T-cell (primary cell): Measurements from ENCODE around the gene TMEM59. TPM values are rescaled to one million over a fixed set of nuclear protein-coding genes. Genes with fewer than 3 reads are reported as not detected.
"Not testable (repeated sequence)": the region's sequence is repeated elsewhere in the genome, so short reads cannot be mapped to it uniquely, and the experiment has no call there.

Experiments used
- ATAC-seq, 4 experiments: fragments of 200-7000 bp in 3 of 4; fragments of 150-1000 bp in 1 of 4; cut with Tn5 transposase; replicated peaks in 1 of 4; 1 replicate in 3 of 4; 2 replicates in 1 of 4; pipeline ENCODE4 v1.10.0; 2021; ENCODE audit warnings: moderate library complexity in 3 of 4, mild to moderate bottlenecking in 2 of 4, moderate number of reproducible peaks in 1 of 4
- CTCF ChIA-PET, 2 donors: fragments of 300-600 bp; sonication (Branson Sonifier 250); formaldehyde crosslinking; loops; one replicate each; lab custom pipeline; 2022; ENCODE audit warnings: antibody characterized with exemption in 2 of 2; lab: Charles Lee
- POLR2A ChIA-PET, 2 donors: fragments of 300-600 bp; sonication (Branson Sonifier 250); formaldehyde crosslinking; loops; one replicate each; lab custom pipeline; 2022; ENCODE audit warnings: antibody characterized with exemption in 2 of 2; lab: Charles Lee
- DNase-seq, 35 experiments: peaks; one replicate each; pipeline versions ENCODE4 v3.0.0 to v3.0.0-alpha.2; 2013 to 2023
- H3K27ac ChIP-seq: one replicate; pipeline ENCODE4 v1.5.1; 2013; ENCODE audit warnings: low read length
- H3K27me3 ChIP-seq, 2 experiments: replicated peaks in 1 of 2; 1 replicate in 1 of 2; 2 replicates in 1 of 2; pipeline versions ENCODE4 v1.6.1 to v1.7.0; 2013; ENCODE audit warnings: low read length in 1 of 2, mixed read lengths in 1 of 2; ENCODE audit not compliant: control insufficient read depth in 2 of 2, insufficient read depth in 2 of 2; ENCODE audit errors: extremely low read depth in 1 of 2
- H3K36me3 ChIP-seq, 2 donors: 1 replicate in 1 of 2; 2 replicates in 1 of 2; pipeline versions ENCODE4 v1.6.1 to v1.7.0; 2013; ENCODE audit warnings: low read length in 1 of 2; ENCODE audit not compliant: control insufficient read depth in 2 of 2, insufficient read depth in 1 of 2; ENCODE audit errors: extremely low read depth in 1 of 2
- H3K4me1 ChIP-seq, 2 experiments: 1 replicate in 1 of 2; 2 replicates in 1 of 2; pipeline versions ENCODE4 v1.6.1 to v1.7.0; 2013; ENCODE audit warnings: low read length in 2 of 2, mixed read lengths in 1 of 2; ENCODE audit not compliant: insufficient read depth in 2 of 2, control insufficient read depth in 1 of 2; ENCODE audit errors: extremely low read depth in 1 of 2
- H3K4me3 ChIP-seq, 2 donors: 1 replicate in 1 of 2; 2 replicates in 1 of 2; pipeline versions ENCODE4 v1.5.1 to v1.7.0; 2013; ENCODE audit warnings: mild to moderate bottlenecking in 2 of 2, low read length in 1 of 2, moderate library complexity in 1 of 2; ENCODE audit not compliant: control insufficient read depth in 1 of 2; ENCODE audit errors: extremely low read depth in 1 of 2
- H3K9me3 ChIP-seq: 2 replicates; pipeline ENCODE4 v1.7.0; 2013
- H3K27ac Mint-ChIP-seq, 2 donors: one replicate each; pipeline ENCODE4 v1.8.0; 2020 to 2021; ENCODE audit warnings: mild to moderate bottlenecking in 2 of 2, mixed read lengths in 2 of 2
- H3K27me3 Mint-ChIP-seq, 2 donors: one replicate each; pipeline ENCODE4 v1.8.0; 2021 to 2022; ENCODE audit warnings: mixed read lengths in 2 of 2
- H3K36me3 Mint-ChIP-seq: one replicate; pipeline ENCODE4 v1.8.0; 2021; ENCODE audit warnings: mixed read lengths
- H3K4me1 Mint-ChIP-seq, 3 donors: one replicate each; pipeline ENCODE4 v1.8.0; 2020 to 2022; ENCODE audit warnings: mixed read lengths in 3 of 3, mild to moderate bottlenecking in 1 of 3
- H3K4me3 Mint-ChIP-seq, 3 donors: one replicate each; pipeline ENCODE4 v1.8.0; 2020 to 2022; ENCODE audit warnings: mild to moderate bottlenecking in 3 of 3, mixed read lengths in 3 of 3, moderate library complexity in 3 of 3
- H3K9me3 Mint-ChIP-seq, 3 donors: one replicate each; pipeline ENCODE4 v1.8.0; 2020 to 2022; ENCODE audit warnings: mixed read lengths in 3 of 3
- WGBS: methylation state at CpG from one replicate; pipeline ENCODE4 v1.1.5; 2013; ENCODE audit warnings: missing lambda C conversion rate; ENCODE audit not compliant: insufficient coverage; 5-methylcytosine and 5-hydroxymethylcytosine counted together
- total RNA-seq, 35 experiments: library from RNA in 6 of 35; stranded (reverse) in 6 of 35; fragments of 120-200 nt in 1 of 35; gene quantifications; one replicate each; pipeline versions ENCODE4 v1.2.1 to v1.2.4 and lab custom pipeline; 2013 to 2026

TMEM59 gene
- total RNA-seq, 5 donors from 2014 or later (not counting 1 experiment from before 2014, with no cell fraction given), result 138 to 193 (median 174) TPM

DNA sequence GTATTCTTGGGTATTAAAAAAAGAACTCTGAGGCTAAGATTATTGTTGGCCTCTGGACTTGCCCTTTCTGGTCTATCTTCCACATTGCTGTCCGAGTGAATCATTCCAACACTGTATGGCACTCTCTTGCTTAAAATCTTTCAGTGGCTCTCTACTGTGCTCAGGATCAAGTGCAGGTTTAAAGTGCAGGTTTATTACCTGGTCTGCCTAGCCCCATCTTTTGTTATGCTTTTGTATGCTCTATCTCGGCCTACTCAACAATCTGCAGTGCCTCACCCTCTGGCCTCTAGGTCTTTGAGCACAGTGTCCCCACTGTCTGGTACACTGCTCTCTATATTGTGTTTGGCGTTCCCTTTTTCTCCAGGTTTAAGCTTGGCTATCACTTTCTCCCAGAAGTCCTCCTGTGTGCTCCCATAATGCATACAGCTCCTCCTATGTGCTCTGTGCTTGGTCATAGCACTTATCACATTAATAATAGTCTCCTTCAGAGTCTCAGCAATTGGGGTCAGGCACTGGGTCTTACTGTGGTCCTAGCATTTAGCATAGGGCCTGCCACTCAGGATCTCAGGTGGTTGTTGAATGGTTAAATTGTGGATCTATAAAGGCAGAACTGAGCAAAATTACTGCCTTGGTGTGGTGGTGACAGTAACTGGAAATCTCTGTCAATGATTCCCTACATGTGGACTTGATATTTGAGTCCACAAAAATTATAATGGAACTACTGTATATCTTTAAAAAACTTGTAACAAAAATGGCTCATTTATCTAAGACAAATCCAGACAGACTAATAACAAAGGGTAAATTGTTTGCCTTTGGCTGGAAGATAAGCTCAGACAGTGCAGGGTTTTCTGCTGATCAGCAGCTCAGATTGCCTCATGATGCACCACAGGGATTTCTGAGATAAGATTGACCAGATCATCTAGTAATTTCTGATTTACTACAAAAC lies 24.4 kb downstream of the TMEM59 start:
- H3K4me1 ChIP-seq, result no peaks in the 10 kb centered on the region
- H3K27me3 Mint-ChIP-seq, result no peaks in the 10 kb centered on the region
- ATAC-seq (no peak), DNase-seq (no peak)
- no peak overlapping the region for H3K4me3 ChIP-seq
- no peaks in the 10 kb centered on the region for H3K27me3 ChIP-seq
- POLR2A ChIA-PET, result no interaction called here
- H3K9me3 Mint-ChIP-seq, result no peaks in the 10 kb centered on the region
- no peaks in the 10 kb centered on the region for H3K9me3 ChIP-seq
- H3K27ac ChIP-seq, result no peak overlapping the region
- H3K4me1 Mint-ChIP-seq, result peaks cover 0 to 6% (median 0%) of the 10 kb centered on the region in 3 donors
- peak overlapping the region in 1 of 2 donors; percentile 7 for H3K27ac Mint-ChIP-seq
- no peak overlapping the region for H3K4me3 Mint-ChIP-seq
- peaks cover 20% of the 10 kb centered on the region for H3K36me3 Mint-ChIP-seq
- CTCF ChIA-PET, result no interaction called here
- peaks cover 0 to 22% of the 10 kb centered on the region in 2 donors for H3K36me3 ChIP-seq
- 100% methylated on average over 2 of the region's 3 CpGs for WGBS

DNA sequence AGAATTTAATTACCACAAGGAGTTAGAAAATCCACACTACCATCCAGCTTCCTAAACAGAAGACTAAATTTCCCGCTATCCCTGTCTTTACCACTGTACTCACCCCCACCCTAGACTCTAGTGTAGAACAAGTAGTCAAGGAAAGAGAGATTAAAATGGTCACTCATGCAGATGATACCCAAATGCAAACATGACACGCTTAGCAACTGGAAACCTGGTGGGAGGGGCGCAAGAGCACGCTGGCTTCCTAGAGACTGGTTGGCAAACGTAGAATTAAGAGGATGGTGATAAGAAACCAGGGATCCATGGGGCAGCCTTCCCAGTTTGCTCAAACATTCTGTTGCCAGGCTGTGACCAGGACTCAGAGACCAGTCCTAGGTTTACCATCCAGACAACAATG lies 25.2 kb downstream of the TMEM59 start:
- DNase-seq (no peak), ATAC-seq (no peak)
- Histone ChIP-seq H3K4me3 (no peak overlapping the region), H3K27me3 (no peaks in the 10 kb centered on the region), H3K27ac (no peak overlapping the region), H3K4me1 (no peaks in the 10 kb centered on the region), H3K36me3 (peaks cover 0 to 16% of the 10 kb centered on the region in 2 donors), H3K9me3 (no peaks in the 10 kb centered on the region)
- H3K4me3 Mint-ChIP-seq, result no peak overlapping the region
- no peak overlapping the region for H3K27ac Mint-ChIP-seq
- POLR2A ChIA-PET, result no interaction called here
- no peaks in the 10 kb centered on the region for H3K9me3 Mint-ChIP-seq
- H3K4me1 Mint-ChIP-seq, result peaks cover 0 to 6% (median 0%) of the 10 kb centered on the region in 3 donors
- H3K27me3 Mint-ChIP-seq, result no peaks in the 10 kb centered on the region
- WGBS, result 98% methylated on average over 4 of the region's 5 CpGs
- H3K36me3 Mint-ChIP-seq, result peaks cover 20% of the 10 kb centered on the region
- CTCF ChIA-PET, result no interaction called here

- H3K36me3 ChIP-seq, POLR2A ChIA-PET, ATAC-seq, H3K27ac ChIP-seq, H3K27ac Mint-ChIP-seq, H3K4me3 ChIP-seq, H3K9me3 ChIP-seq, H3K4me1 ChIP-seq, H3K27me3 Mint-ChIP-seq, DNase-seq, H3K4me3 Mint-ChIP-seq, H3K36me3 Mint-ChIP-seq, CTCF ChIA-PET, H3K9me3 Mint-ChIP-seq, H3K4me1 Mint-ChIP-seq, H3K27me3 ChIP-seq: not testable (repeated sequence)
- WGBS, result no CpG with 5 or more reads among the region's 1 CpG
Observed at GRCh38 chr1:54024811-54025210, 28.2 kb downstream of the TMEM59 start.

- Histone ChIP-seq H3K27ac (no peak overlapping the region), H3K27me3 (no peaks in the 10 kb centered on the region), H3K4me3 (no peak overlapping the region), H3K4me1 (no peaks in the 10 kb centered on the region), H3K9me3 (no peaks in the 10 kb centered on the region), H3K36me3 (no peaks in the 10 kb centered on the region)
- Mint-ChIP-seq H3K27ac (no peak overlapping the region), H3K27me3 (no peaks in the 10 kb centered on the region), H3K36me3 (peaks cover 2% of the 10 kb centered on the region), H3K9me3 (no peaks in the 10 kb centered on the region), H3K4me1 (peaks cover 0 to 4% (median 0%) of the 10 kb centered on the region in 3 donors), H3K4me3 (no peak overlapping the region)
- 100% methylated on average over 1 of the region's 2 CpGs for WGBS
- CTCF ChIA-PET, result no interaction called here
- no peak for DNase-seq
- no peak for ATAC-seq
- POLR2A ChIA-PET, result no interaction called here
Observed at GRCh38 chr1:54024358-54024757, 28.6 kb downstream of the TMEM59 start.

DNA sequence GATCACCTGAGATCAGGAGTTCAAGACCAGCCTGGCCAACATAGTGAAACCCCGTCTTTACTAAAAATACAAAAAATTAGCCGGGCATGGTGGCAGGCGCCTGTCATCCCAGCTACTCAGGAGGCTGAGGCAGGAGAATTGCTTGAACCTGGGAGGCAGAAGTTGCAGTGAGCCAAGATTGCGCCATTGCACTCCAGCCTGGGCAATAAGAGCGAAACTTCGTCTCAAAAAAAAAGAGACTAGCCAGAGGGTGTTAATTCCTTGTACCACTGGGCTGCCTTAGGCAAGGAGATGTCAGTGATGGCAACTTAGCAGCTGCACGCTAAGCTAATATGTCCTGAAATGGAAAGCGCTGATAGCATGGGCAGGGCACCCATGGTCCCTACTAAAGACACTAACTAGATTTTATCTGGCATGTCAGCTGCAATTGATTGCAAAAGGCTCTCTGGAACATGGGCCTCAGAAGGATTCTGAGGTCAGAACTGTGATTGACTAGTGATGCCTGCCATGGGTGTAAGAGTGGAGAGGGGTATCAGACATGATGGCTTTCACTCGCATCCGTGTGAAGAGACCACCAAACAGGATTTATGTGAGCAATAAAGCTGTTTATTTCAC lies 33.3 kb downstream of the TMEM59 start:
- H3K4me1 ChIP-seq, H3K4me3 ChIP-seq, H3K4me1 Mint-ChIP-seq, H3K9me3 ChIP-seq, H3K27ac ChIP-seq, H3K27me3 ChIP-seq, DNase-seq, CTCF ChIA-PET, H3K9me3 Mint-ChIP-seq, H3K4me3 Mint-ChIP-seq, H3K27me3 Mint-ChIP-seq, H3K27ac Mint-ChIP-seq, H3K36me3 ChIP-seq, POLR2A ChIA-PET, ATAC-seq, H3K36me3 Mint-ChIP-seq: not testable (repeated sequence)
- WGBS, result 96% methylated on average over 6 of the region's 10 CpGs

DNA sequence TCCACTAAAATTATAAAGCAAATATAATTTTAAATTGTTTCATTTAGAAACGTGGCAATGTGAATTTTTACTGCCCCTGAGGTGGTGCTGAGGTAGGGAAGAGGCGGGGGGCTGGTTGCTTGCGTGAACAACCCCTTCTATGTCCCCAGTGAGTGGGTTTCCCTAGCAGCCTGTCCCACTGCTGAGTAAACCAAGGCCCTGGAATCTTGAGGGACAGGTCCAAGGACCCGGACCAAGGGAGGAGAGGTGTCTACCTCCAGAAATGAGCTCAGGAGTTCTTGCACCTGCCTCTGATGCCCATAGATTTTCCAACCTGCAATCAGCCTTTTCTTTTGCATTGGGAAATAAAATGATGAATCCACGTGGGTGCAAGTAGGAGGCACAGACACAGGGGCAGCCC lies 34.4 kb downstream of the TMEM59 start:
- Mint-ChIP-seq H3K27ac (no peak overlapping the region), H3K4me1 (no peaks in the 10 kb centered on the region), H3K27me3 (peaks cover 0 to 6% of the 10 kb centered on the region in 2 donors), H3K4me3 (no peak overlapping the region), H3K9me3 (no peaks in the 10 kb centered on the region), H3K36me3 (no peaks in the 10 kb centered on the region)
- Histone ChIP-seq H3K4me3 (no peak overlapping the region), H3K36me3 (no peaks in the 10 kb centered on the region), H3K27ac (no peak overlapping the region), H3K4me1 (no peaks in the 10 kb centered on the region), H3K27me3 (peaks cover 0 to 16% of the 10 kb centered on the region in 2 experiments), H3K9me3 (no peaks in the 10 kb centered on the region)
- DNase-seq (no peak), ATAC-seq (no peak)
- POLR2A ChIA-PET, result no interaction called here
- 92% methylated on average over 2 of the region's 5 CpGs for WGBS
- CTCF ChIA-PET, result interaction anchor here in 1 of 2 donors (0.6 kb wide), 1 partner anchor 54 kb away, joined by 3 read pairs; no protein-coding TSS in a partner anchor
